Fibroblast of lung (primary cell): ENCODE measurements around the gene MYH9. TPM values are rescaled to one million over a fixed set of nuclear protein-coding genes. Genes with fewer than 3 reads are reported as not detected.
A peak's percentile ranks its signal among the peaks of the same experiment; 100 is the strongest.

Experiments
- DNase-seq, 2 donors: peaks; one replicate each; pipeline versions ENCODE4 v3.0.0 to v3.0.0-alpha.2; 2010; ENCODE audit warnings: low read depth in 2 of 2
- H2AFZ ChIP-seq: 2 replicates; pipeline ENCODE4 v1.5.1; 2012; ENCODE audit warnings: low read length, control low read depth, inconsistent platforms
- H3K27ac ChIP-seq: 2 replicates; pipeline ENCODE4 v1.5.1; 2011; ENCODE audit warnings: low read length, control low read depth; ENCODE audit not compliant: insufficient read depth
- H3K27me3 ChIP-seq: 2 replicates; pipeline ENCODE4 v1.5.1; 2011; ENCODE audit warnings: mild to moderate bottlenecking, low read length; ENCODE audit not compliant: control insufficient read depth, insufficient read depth
- H3K36me3 ChIP-seq: 2 replicates; pipeline ENCODE4 v1.5.1; 2011; ENCODE audit warnings: low read length; ENCODE audit not compliant: control insufficient read depth, insufficient read depth
- H3K4me1 ChIP-seq: 2 replicates; pipeline ENCODE4 v1.5.1; 2011; ENCODE audit warnings: low read length; ENCODE audit not compliant: control insufficient read depth, insufficient read depth; ENCODE audit errors: extremely low read depth
- H3K4me2 ChIP-seq: 2 replicates; pipeline ENCODE4 v1.5.1; 2011; ENCODE audit warnings: low read length, control low read depth; ENCODE audit not compliant: insufficient read depth; ENCODE audit errors: extremely low read depth
- H3K4me3 ChIP-seq, 4 experiments: fragments of 200-600 bp in 1 of 4; sonication (generic) in 1 of 4; replicated peaks in 1 of 4; 2 replicates each; pipeline ENCODE4 v1.5.1; 2011 to 2016; ENCODE audit warnings: low read length in 4 of 4, low read depth in 3 of 4, mild to moderate bottlenecking in 3 of 4, control low read depth in 2 of 4, inconsistent platforms in 1 of 4, mixed read lengths in 1 of 4; ENCODE audit not compliant: insufficient read depth in 1 of 4; ENCODE audit errors: control extremely low read depth in 1 of 4
- H3K79me2 ChIP-seq: 2 replicates; pipeline ENCODE4 v1.5.1; 2012; ENCODE audit warnings: mild to moderate bottlenecking, low read length, inconsistent platforms; ENCODE audit not compliant: control insufficient read depth, insufficient read depth
- H3K9ac ChIP-seq: 2 replicates; pipeline ENCODE4 v1.5.1; 2011; ENCODE audit warnings: mild to moderate bottlenecking, low read length, control low read depth; ENCODE audit not compliant: insufficient read depth
- H3K9me3 ChIP-seq: 2 replicates; pipeline ENCODE4 v1.5.1; 2012; ENCODE audit warnings: low read depth, low read length; ENCODE audit not compliant: control insufficient read depth, insufficient read depth
- H4K20me1 ChIP-seq: 2 replicates; pipeline ENCODE4 v1.5.1; 2011; ENCODE audit warnings: low read length; ENCODE audit not compliant: control insufficient read depth, insufficient read depth; ENCODE audit errors: extremely low read depth
- CTCF ChIP-seq, 2 donors: IDR thresholded peaks in 1 of 2; conservative IDR thresholded peaks in 1 of 2; 1 replicate in 1 of 2; 2 replicates in 1 of 2; pipeline ENCODE4 v1.5.1; 2011 to 2012; ENCODE audit warnings: low read length in 2 of 2, control low read depth in 1 of 2, inconsistent platforms in 1 of 2, low read depth in 1 of 2, mild to moderate bottlenecking in 1 of 2
- EZH2 ChIP-seq: IDR thresholded peaks from 2 replicates; pipeline ENCODE4 v1.5.1; 2012; ENCODE audit warnings: low read length, control low read depth, mild to moderate bottlenecking; ENCODE audit errors: missing control alignments
- polyA plus RNA-seq, 2 donors: library from polyadenylated mRNA; depleted of rRNA in 1 of 2; stranded (reverse) in 1 of 2; unstranded in 1 of 2; fragments of >200 nt; gene quantifications; 2 replicates each; pipeline ENCODE4 v1.2.1, GENCODE V29; 2011 to 2012; ENCODE audit warnings: missing spikeins in 1 of 2
- total RNA-seq: library from RNA; depleted of rRNA; stranded (reverse); fragments of >200 nt; gene quantifications from 2 replicates; pipeline ENCODE4 v1.2.1, GENCODE V29; 2014

The MYH9 gene
- total and polyA plus RNA-seq, 2 donors (not counting 1 experiment from before 2014, with no cell fraction given): 677 to 796 TPM

- peak; percentile 97 to 99 for DNase-seq
- peak overlapping the region; percentile 17 for H3K9ac ChIP-seq
- H3K79me2 ChIP-seq: peaks cover 96% of the 10 kb centered on the region
- no peaks in the 10 kb centered on the region for H4K20me1 ChIP-seq
- no peak for TF ChIP-seq EZH2
- H3K4me2 ChIP-seq: peak overlapping the region; percentile 69
- H3K27ac ChIP-seq: peak overlapping the region; percentile 98
- peaks cover 75% of the 10 kb centered on the region for H3K4me1 ChIP-seq
- no peaks in the 10 kb centered on the region for H3K9me3 ChIP-seq
- H3K36me3 ChIP-seq: peaks cover 63% of the 10 kb centered on the region
- no peak overlapping the region for H3K4me3 ChIP-seq
- no peaks in the 10 kb centered on the region for H3K27me3 ChIP-seq
- H2AFZ ChIP-seq: no peak overlapping the region
Measured at GRCh38 chr22:36325154-36326031, 62.4 kb downstream of the MYH9 start.

GRCh38 chr22:36324414-36324813 is 63.4 kb downstream of the MYH9 start:
- H3K4me1 ChIP-seq: peaks cover 67% of the 10 kb centered on the region
- peak overlapping the region; percentile 98 for H3K27ac ChIP-seq
- no peak for DNase-seq

GRCh38 chr22:36323855-36324331 is 63.9 kb downstream of the MYH9 start:
- TF ChIP-seq CTCF (conservative IDR thresholded peaks at IDR 0.05 in 1 of 2, IDR thresholded peaks at IDR 0.05 in 1 of 2; ENCODE audit: low read depth in 1 of 2, low read length in 2 of 2): no peak
- TF ChIP-seq EZH2: no peak
- peak; percentile 66 to 74 for DNase-seq
- H3K4me3 ChIP-seq: no peak overlapping the region
- H3K9ac ChIP-seq: peak overlapping the region; percentile 61
- H3K27ac ChIP-seq: peak overlapping the region; percentile 98
- H2AFZ ChIP-seq: no peak overlapping the region
- H3K9me3 ChIP-seq: no peaks in the 10 kb centered on the region
- H3K4me1 ChIP-seq: peaks cover 62% of the 10 kb centered on the region
- peaks cover 74% of the 10 kb centered on the region for H3K36me3 ChIP-seq
- H3K4me2 ChIP-seq: peak overlapping the region; percentile 41
- peaks cover 96% of the 10 kb centered on the region for H3K79me2 ChIP-seq
- H3K27me3 ChIP-seq: no peaks in the 10 kb centered on the region
- H4K20me1 ChIP-seq: no peaks in the 10 kb centered on the region

More at GRCh38 chr22:36324414-36324813, 63.4 kb downstream of the MYH9 start:
- H3K4me2 ChIP-seq: peak overlapping the region; percentile 69
- H3K4me3 ChIP-seq: peak overlapping the region in 1 of 4 experiments; percentile 6
- H3K9me3 ChIP-seq: no peaks in the 10 kb centered on the region
- H3K36me3 ChIP-seq: peaks cover 71% of the 10 kb centered on the region
- TF ChIP-seq EZH2 (no peak), CTCF (conservative IDR thresholded peaks at IDR 0.05 in 1 of 2, IDR thresholded peaks at IDR 0.05 in 1 of 2; ENCODE audit: low read depth in 1 of 2, low read length in 2 of 2) (no peak)
- peak overlapping the region; percentile 51 for H3K9ac ChIP-seq
- H3K79me2 ChIP-seq: peaks cover 96% of the 10 kb centered on the region
- no peaks in the 10 kb centered on the region for H4K20me1 ChIP-seq
- no peak overlapping the region for H2AFZ ChIP-seq
- H3K27me3 ChIP-seq: no peaks in the 10 kb centered on the region
